SU-DHL-6 (cell line): Measurements from ENCODE around the gene FBH1.

ENCODE experiments used
- EZH2phosphoT487 ChIP-seq: fragments of 200-600 bp; sonication (generic), shearing (Covaris generic); conservative IDR thresholded peaks from 2 replicates; pipeline ENCODE4 v1.6.1; 2018; ENCODE audit warnings: mild to moderate bottlenecking, antibody characterized with exemption, low read length, moderate library complexity, mixed read lengths
- TF ChIP-seq, protein P1 (sequence below): fragments of 200-600 bp; sonication (generic); IDR thresholded peaks from one replicate; pipeline ENCODE4 v1.5.1; 2017; ENCODE audit warnings: antibody characterized with exemption, mild to moderate bottlenecking, low read length, moderate library complexity; ENCODE audit not compliant: insufficient read depth, poor library complexity, severe bottlenecking

DNA sequence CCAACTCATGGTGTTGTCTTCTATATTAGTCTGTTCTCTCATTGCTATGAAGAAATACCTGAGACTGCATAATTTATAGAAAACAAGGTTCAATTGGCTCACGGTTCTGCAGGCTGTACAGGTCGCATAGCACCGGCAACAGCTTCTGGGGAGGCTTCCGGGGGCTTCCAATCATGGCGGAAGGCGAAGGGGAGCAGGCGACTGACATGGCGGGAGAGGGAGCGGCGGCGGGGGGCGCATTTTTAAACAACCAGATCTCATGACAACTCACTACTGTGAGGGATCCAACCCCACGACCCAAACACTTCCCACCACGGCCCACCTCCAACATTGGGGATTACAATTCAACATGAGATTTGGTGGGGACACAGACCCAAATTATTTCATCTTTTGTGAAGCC lies 48.1 kb upstream of the FBH1 start:
- TF ChIP-seq, protein P1, sequence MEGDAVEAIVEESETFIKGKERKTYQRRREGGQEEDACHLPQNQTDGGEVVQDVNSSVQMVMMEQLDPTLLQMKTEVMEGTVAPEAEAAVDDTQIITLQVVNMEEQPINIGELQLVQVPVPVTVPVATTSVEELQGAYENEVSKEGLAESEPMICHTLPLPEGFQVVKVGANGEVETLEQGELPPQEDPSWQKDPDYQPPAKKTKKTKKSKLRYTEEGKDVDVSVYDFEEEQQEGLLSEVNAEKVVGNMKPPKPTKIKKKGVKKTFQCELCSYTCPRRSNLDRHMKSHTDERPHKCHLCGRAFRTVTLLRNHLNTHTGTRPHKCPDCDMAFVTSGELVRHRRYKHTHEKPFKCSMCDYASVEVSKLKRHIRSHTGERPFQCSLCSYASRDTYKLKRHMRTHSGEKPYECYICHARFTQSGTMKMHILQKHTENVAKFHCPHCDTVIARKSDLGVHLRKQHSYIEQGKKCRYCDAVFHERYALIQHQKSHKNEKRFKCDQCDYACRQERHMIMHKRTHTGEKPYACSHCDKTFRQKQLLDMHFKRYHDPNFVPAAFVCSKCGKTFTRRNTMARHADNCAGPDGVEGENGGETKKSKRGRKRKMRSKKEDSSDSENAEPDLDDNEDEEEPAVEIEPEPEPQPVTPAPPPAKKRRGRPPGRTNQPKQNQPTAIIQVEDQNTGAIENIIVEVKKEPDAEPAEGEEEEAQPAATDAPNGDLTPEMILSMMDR, result no peak
- TF ChIP-seq EZH2phosphoT487, result no peak
